ENCODE measurements around the gene TUBA3D. TPM values are rescaled to one million over a fixed set of nuclear protein-coding genes. Genes with fewer than 3 reads are reported as not detected.
"Not testable (repeated sequence)": the region's sequence is repeated elsewhere in the genome, so short reads cannot be mapped to it uniquely, and the experiment has no call there.

The TUBA3D gene
- total RNA-seq, 1 donor from 2014 or later = not detected

- no peak for TF ChIP-seq CTCF (IDR thresholded peaks at IDR 0.05; ENCODE audit: partially characterized antibody, unreplicated experiment)
- Mint-ChIP-seq H3K9me3 (ENCODE audit: unreplicated experiment) (no peaks in the 10 kb centered on the region), H3K36me3 (ENCODE audit: unreplicated experiment) (no peaks in the 10 kb centered on the region), H3K27me3 (ENCODE audit: unreplicated experiment) (no peaks in the 10 kb centered on the region), H3K4me3 (ENCODE audit: unreplicated experiment) (no peak overlapping the region), H3K27ac (ENCODE audit: unreplicated experiment) (no peak overlapping the region), H3K4me1 (ENCODE audit: low read depth, unreplicated experiment) (no peaks in the 10 kb centered on the region)
- DNase-seq = no peak
Measured at GRCh38 chr2:131509615-131510014, 33.7 kb downstream of the TUBA3D start.

GRCh38 chr2:131511291-131511968 is 35.5 kb downstream of the TUBA3D start:
- not testable (repeated sequence) for H3K36me3 Mint-ChIP-seq (ENCODE audit: unreplicated experiment); H3K4me1 Mint-ChIP-seq (ENCODE audit: low read depth, unreplicated experiment); H3K27ac Mint-ChIP-seq (ENCODE audit: unreplicated experiment); H3K4me3 Mint-ChIP-seq (ENCODE audit: unreplicated experiment); H3K9me3 Mint-ChIP-seq (ENCODE audit: unreplicated experiment); DNase-seq; H3K27me3 Mint-ChIP-seq (ENCODE audit: unreplicated experiment)

GRCh38 chr2:131511969-131512870 is 36.3 kb downstream of the TUBA3D start:
- not testable (repeated sequence) for H3K9me3 Mint-ChIP-seq (ENCODE audit: unreplicated experiment); H3K4me1 Mint-ChIP-seq (ENCODE audit: low read depth, unreplicated experiment); H3K36me3 Mint-ChIP-seq (ENCODE audit: unreplicated experiment); H3K27me3 Mint-ChIP-seq (ENCODE audit: unreplicated experiment); H3K4me3 Mint-ChIP-seq (ENCODE audit: unreplicated experiment); DNase-seq
- H3K27ac Mint-ChIP-seq (ENCODE audit: unreplicated experiment) = peak overlapping the region; percentile 38

- not testable (repeated sequence) for H3K4me1 Mint-ChIP-seq (ENCODE audit: low read depth, unreplicated experiment); H3K27me3 Mint-ChIP-seq (ENCODE audit: unreplicated experiment); H3K27ac Mint-ChIP-seq (ENCODE audit: unreplicated experiment); H3K36me3 Mint-ChIP-seq (ENCODE audit: unreplicated experiment); DNase-seq; H3K4me3 Mint-ChIP-seq (ENCODE audit: unreplicated experiment); H3K9me3 Mint-ChIP-seq (ENCODE audit: unreplicated experiment)
Measured at GRCh38 chr2:131514408-131515166, 38.7 kb downstream of the TUBA3D start.

GRCh38 chr2:131515235-131515634 is 39.3 kb downstream of the TUBA3D start:
- H3K27ac Mint-ChIP-seq (ENCODE audit: unreplicated experiment); H3K4me3 Mint-ChIP-seq (ENCODE audit: unreplicated experiment); H3K27me3 Mint-ChIP-seq (ENCODE audit: unreplicated experiment); H3K9me3 Mint-ChIP-seq (ENCODE audit: unreplicated experiment); H3K36me3 Mint-ChIP-seq (ENCODE audit: unreplicated experiment); H3K4me1 Mint-ChIP-seq (ENCODE audit: low read depth, unreplicated experiment); DNase-seq: not testable (repeated sequence)

- DNase-seq = no peak
- H3K27me3 Mint-ChIP-seq (ENCODE audit: unreplicated experiment) = no peaks in the 10 kb centered on the region
- H3K9me3 Mint-ChIP-seq (ENCODE audit: unreplicated experiment) = no peaks in the 10 kb centered on the region
- H3K4me1 Mint-ChIP-seq (ENCODE audit: low read depth, unreplicated experiment) = no peaks in the 10 kb centered on the region
- no peak overlapping the region for H3K4me3 Mint-ChIP-seq (ENCODE audit: unreplicated experiment)
- H3K36me3 Mint-ChIP-seq (ENCODE audit: unreplicated experiment) = no peaks in the 10 kb centered on the region
- TF ChIP-seq CTCF (IDR thresholded peaks at IDR 0.05; ENCODE audit: partially characterized antibody, unreplicated experiment) = no peak
- no peak overlapping the region for H3K27ac Mint-ChIP-seq (ENCODE audit: unreplicated experiment)
Measured at GRCh38 chr2:131516011-131516410, 40.1 kb downstream of the TUBA3D start.

GRCh38 chr2:131516621-131517020 is 40.7 kb downstream of the TUBA3D start:
- H3K4me3 Mint-ChIP-seq (ENCODE audit: unreplicated experiment); H3K9me3 Mint-ChIP-seq (ENCODE audit: unreplicated experiment); H3K36me3 Mint-ChIP-seq (ENCODE audit: unreplicated experiment); H3K27ac Mint-ChIP-seq (ENCODE audit: unreplicated experiment); H3K4me1 Mint-ChIP-seq (ENCODE audit: low read depth, unreplicated experiment); H3K27me3 Mint-ChIP-seq (ENCODE audit: unreplicated experiment): not testable (repeated sequence)
- DNase-seq = peak; percentile 40
